ENCODE measurements around the gene TCF4.

Gene TCF4

DNA sequence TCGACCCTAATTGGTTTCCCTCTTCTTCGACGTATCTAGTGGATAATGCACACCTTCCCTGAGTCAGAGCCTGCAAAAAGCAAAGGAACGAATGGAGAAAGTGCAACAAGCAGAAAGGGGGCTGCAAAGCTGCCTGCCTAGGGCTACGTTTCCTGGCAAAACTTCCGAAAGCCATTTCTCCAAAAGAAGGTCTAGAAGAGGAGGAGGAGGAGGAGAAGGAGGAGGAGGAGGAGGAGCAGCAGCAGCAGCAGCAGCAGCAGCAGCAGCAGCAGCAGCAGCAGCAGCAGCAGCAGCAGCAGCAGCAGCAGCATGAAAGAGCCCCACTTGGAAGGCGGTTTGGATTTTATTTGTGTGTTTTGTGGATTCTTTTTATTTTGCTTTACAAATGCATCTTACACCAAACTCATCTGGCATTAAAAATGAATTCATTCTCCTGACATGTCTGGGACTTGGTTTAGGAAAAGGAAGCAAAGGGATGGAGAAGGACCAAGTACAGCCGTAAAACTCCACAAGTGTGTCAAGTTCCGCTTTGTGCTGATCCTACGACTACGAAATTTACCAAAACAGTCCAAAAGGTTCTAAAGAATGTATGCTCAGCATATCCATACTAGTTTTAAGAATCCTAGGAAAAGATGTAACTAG, 2.0 kb downstream of the TCF4 start:
- no peak for DNase-seq (ENCODE audit: low spot score)

DNA sequence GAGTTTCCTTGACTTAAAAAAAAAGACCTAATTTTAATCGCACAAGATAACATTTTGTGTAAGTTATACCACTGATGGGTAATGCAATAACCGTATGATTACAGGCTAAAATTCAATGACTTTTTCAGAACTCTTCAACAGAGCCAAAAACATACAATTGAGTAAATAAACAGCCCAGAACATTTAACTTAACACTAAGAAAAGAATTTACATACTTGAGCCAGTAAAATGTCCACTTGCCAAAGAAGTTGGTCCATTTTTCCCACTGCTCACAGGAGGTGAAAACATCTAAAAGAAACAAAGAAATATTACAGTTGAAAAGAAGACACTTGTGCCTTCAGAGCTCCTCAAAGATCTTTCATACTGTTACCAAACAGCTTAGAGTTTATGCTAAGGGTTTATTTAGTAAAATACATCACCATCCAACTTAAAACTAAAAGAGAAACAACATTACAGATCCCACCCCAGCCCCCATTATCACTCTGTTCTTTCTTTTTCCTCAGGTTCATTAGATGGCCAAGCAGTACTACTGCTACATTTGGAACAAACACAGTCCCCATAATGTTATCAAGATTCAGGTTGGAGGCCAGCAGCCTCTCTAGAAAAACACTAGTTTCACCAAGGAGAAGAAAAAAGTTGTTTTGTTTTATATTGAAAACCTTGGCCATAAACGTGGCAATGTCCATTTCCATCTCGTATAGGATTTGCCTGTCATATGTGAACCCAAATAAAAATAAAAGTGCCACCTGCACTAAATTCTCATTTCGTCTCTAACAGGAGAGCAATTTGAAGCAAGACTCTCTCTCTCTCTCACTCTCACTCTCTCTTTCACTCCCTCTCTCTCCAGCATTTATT, 2.7 kb downstream of the TCF4 start:
- DNase-seq (ENCODE audit: low spot score), result no peak

DNA sequence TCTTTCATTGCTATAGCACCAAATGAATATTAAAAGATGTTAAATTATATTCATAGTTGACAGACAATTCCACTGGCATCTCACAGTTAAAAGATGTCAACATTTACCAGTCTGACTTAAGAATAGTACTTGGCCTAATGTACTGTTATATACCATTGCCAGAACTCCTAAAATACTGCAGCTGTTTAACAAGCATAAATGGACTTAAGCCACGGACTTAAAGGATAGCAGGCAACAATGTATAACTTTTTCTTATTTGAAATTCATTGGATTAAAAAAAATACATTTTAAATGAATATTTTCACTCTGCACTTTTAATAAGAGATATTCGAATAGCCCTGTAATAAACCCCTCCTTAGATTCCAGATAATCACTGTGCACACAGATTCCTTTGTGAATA, 3.8 kb downstream of the TCF4 start:
- no peak for DNase-seq (ENCODE audit: low spot score)

DNA sequence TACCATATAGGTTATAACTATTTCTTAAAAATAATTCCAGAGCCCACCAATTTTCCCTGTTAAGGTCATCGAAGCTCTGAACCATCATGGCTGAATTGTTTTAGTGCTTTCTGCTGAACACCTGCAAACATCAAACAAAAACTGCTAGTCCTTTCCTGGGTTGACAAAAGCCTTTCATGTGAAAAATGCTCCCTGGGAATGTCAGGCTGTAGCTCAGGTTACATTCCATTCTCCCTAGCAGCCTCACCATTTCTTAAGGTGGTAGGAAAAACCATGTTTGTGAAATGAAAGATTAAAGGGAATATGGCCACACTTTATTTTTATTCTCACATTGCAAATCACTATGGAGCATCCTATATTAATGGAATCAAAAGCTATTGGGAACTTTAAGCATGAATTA, 5.7 kb downstream of the TCF4 start:
- DNase-seq (ENCODE audit: low spot score), result no peak

DNA sequence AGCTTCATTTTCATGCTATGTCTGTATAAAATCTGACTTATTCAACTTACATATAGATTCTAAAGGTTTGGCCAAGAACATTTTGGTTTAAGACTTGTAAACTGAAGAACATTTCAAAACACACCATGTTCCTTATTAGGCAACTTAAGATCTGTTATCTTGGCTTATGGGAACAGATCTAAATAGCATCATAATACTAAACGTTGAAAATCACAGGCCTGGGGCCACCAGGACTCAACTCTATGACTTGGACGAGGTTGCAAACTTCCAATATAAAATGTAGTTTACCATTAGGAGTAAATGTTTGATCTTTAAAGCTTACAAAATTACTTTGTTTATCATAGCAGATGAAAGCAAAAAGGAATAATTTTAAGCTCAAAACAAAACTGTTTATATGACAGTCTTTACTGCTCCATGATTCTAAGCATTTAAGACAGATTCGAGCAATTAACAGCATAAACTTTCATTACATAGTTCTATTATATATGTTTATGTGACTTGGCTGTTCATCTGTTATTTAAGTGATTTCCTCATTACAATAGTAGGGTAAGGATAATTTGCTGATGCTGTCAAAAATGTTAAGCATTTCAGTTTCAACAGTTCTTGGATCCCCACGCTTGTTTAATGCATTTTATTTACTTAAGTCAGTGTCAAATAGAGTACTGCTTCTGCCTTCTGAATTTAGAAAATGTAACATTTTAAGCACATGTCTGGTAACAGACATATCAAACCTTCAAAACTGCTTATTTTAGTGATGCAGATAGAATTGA, 8.3 kb downstream of the TCF4 start:
- DNase-seq (ENCODE audit: low spot score), result no peak

DNA sequence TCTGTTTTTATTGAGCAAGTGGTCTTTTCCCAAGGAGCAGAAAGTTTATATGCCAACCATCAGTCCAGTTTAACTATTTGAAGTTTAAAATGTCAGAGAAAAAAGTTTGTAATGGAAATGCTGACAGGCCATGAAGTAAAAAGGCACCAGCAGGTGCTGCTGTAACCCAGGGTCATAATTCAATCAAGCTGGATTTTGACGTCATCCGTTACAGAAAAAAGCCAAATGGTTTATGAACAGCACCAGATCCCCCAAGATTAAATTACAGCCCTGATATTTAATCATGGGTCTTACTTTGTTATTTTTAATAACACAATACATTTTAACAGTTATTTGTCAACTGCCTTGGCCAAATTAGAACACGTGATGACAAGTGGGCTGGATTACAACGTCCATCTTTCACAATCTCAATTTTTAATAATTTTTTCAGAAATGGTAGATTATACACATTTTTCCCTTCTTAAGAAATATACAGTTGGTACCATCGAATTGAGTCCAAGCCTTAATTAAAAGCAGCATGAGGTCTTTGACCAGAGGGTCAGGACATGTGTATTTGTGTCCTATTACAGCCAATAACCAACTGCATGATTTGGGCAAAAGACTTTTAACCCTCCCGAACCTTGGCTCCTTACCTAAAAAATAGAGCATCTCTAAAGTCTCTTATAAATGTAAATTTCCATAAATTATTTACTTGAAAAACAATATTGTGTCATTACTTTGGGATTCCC, 10.0 kb downstream of the TCF4 start:
- DNase-seq (ENCODE audit: low spot score), result no peak

DNA sequence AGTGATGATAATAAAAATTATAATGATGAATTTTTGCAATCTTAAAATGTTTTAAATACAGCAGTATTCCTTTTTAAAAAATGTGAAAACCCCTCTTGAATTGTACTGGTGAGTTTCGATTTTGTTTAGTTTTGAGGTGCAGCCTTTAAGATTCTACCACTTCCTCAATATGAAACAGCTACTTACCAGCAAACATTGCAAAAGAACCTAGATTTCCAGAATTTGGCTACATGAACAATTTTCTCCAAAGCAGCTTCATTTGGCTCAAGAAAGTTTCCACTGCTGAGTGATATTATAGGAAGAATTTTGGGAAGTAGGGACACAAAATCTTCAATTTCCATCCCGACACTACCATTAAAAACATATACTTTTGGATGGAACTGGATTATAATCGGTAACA, 12.0 kb downstream of the TCF4 start:
- no peak for DNase-seq (ENCODE audit: low spot score)

DNA sequence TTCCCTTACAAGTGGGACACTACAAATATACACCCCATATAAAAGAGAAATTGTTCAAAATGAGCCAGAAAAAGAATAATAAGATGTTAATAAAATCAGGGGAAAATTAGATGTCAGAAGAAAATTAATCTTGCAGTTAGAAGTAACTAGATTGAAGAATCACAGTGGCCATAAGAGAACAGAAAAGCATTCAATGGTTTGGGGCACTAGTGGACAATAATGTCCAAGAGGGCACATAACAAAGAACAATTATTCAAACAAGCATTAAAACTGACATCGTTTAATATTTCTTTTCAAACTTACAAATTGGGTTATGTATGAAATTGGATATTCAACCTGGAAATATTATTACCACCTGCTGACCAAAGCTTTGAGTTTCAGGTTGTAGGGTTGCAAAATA, 12.9 kb downstream of the TCF4 start:
- no peak for DNase-seq (ENCODE audit: low spot score)

DNA sequence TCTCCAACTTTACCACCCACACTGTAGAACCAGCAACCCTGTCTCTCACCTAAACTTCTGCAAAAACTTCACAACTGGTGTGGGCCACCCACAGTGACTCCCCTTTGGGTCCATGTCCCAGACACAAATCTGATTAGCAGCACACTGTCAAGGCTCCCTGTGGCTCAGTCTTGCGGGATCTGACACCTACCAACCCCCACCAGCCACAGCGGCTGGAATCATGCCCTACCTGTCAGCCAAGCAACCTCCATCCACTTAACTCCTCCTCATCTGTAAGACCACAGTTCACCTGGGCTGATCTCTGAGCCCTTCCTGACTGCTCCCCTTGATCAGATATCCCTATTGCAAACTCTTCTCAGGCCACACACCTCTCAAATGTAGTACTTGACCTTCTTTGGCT, 14.6 kb downstream of the TCF4 start:
- no peak for DNase-seq (ENCODE audit: low spot score)

DNA sequence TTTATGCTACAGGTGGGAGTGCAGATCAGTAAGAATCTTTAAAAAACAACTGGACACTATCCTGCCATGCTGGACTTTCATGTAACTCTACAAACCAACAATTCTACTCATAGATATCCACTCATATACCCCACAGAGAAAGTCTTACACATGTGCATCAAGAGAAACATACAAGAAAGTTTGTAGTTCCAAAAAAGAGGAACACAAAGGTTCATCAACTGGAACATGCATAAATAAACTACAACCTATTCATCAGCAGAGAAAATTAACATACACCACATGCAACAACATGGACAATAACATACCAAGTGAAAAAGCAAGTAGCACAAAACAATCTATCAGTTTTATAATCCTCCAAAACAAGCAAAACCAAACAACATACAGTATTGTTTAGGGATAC, 17.0 kb downstream of the TCF4 start:
- no peak for DNase-seq (ENCODE audit: low spot score)

DNA sequence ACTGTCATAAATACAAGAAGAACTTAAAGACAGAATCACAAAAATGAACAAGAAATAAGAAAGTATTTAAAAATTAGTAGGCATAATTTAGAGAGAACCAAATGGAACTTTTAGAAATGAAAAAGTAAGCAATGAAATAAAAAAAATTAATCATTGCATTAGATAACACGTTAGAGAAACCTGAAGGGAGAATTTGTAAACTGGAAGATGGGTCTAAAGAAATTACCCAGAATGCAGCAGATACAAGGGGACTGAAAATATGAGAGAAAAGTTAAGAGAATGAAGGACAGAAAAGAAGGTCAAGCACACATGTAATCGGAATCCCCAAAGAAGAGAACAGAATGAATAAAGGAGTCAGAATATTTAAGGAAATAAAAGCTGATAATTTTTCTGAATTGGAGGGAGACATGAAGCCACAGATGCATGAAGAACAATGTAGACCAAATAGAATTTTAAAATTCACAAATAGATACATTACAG, 21.5 kb downstream of the TCF4 start:
- no peak for DNase-seq (ENCODE audit: low spot score)

DNA sequence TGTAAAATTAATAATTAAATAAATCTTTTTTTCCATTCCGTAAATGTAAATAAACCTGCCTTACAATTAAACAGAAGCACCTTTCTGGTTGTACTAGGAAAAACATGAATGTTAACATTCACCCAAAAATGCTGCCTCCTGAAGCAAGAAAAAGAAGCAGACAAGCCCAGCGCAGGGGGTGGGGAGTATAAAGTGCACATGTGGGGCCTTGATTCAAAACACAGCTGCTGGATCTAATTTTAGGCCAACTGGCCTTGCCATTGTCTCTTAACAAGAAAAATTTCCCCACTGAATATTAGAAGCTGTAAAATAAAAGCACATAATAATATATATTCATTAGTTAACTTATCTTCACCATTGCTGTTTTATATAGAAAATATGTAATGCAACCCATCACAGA, 28.3 kb downstream of the TCF4 start:
- DNase-seq (ENCODE audit: low spot score), result no peak

DNA sequence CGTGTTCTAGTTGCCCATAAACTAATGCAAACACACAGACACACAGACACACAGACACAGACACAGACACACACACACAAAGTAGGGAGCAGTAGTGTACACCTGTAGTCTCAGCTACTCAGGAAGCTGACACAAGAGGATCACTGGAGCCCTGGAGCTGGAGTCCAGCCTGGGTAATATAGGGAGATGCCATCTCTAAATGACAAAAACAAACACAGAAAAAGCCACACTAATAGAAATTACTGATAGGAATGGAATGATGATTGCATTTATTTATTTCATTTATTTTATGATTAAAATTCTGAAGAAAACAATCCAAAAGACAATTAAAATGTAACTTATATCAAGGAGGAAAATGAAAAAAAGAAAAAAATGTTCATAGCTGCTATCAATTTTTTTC, 30.8 kb downstream of the TCF4 start:
- no peak for DNase-seq (ENCODE audit: low spot score)

DNA sequence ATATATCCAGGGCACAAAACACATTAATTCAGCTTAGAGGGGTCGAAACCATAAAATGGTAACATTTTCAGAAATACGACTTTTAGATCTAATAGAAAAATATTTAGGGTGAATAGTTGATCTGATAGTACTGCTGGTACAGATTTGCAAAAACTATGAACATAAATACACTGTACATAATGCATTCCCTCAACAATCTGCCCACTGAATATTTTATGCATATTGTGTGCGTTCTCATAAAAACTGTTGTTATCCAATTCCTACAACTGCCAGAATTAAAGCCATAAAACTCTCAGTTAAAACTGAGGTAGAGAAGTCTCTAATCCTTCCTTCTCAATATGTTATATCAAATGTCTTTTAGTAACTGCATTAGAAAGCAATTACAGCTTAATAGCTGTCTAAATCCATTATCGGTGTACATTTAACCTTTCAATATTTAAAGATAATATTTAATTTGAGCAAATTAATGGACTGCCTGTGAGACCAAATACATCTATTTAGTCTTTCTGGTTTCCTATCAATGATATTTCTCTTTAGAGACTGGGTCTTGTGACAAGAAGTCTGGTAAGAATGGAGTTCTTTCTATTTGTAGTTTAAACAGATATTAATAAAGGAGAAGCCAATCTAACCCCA, 32.5 kb downstream of the TCF4 start:
- DNase-seq (ENCODE audit: low spot score), result no peak

DNA sequence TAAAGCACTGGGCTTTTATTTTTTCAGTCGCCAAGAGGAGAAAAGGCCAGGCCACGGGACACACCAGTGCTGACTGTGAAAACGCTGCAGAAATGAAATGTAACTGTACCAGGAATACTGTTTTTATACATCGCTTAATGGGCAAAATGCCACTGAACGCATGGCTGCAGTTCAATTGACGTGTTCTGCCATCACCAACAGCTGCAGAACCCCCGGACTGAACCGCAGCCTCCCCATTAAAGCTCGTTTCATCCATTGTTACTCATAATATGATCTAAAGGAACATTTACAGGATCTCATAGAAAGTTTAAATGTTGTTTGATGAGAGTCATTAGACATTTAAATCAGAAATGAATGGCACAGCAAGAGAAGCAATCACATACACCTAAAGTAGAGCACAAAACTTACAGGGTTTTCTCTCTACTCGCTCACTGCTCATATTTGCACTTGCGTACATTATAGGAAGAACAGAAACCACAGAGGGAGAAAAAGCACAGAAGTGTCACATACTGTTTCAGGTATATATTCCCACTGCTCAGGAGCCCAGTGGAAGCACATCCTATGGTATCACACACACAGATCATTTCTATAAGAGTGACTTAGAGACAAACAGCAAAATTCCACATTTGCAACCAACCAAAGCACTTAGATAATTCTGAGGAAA, 35.3 kb downstream of the TCF4 start:
- DNase-seq (ENCODE audit: low spot score), result no peak

DNA sequence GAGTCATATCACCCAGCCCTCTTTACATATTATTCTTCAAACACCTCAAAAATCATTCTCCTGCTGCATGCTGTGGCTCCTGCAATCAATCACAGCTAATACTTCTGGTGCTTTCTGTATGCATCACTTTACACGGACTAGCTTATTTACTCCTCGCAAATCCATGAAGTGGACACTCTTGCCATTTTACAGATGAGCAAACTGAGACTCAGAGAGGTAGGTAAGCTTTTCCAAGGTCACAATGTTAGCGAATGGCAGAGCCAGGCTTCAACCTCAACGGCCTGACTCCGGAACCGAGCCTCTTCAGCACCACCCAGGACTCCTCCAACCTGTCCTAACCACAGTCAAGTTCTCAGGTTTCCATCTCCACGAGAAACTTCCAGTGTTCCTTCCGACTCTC, 36.8 kb downstream of the TCF4 start:
- DNase-seq (ENCODE audit: low spot score), result no peak

DNA sequence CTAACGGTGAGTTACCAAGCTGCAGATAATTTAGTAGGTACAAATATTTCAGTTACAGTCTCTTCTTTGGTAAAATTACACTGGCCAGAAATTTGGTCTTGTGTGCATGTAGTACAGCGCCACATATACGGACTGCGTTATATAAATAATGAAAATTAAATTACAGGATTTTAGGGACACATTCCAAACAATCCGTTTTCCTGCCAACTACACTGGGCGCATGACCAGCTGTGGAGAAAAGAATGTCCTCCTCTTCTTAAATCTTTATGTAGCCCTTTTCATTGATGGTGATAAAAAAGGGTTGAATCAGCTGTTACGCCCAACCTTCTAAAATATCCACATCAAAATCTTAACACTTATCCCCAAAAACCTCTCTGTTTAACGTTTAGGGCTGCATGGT, 37.5 kb downstream of the TCF4 start:
- no peak for DNase-seq (ENCODE audit: low spot score)

DNA sequence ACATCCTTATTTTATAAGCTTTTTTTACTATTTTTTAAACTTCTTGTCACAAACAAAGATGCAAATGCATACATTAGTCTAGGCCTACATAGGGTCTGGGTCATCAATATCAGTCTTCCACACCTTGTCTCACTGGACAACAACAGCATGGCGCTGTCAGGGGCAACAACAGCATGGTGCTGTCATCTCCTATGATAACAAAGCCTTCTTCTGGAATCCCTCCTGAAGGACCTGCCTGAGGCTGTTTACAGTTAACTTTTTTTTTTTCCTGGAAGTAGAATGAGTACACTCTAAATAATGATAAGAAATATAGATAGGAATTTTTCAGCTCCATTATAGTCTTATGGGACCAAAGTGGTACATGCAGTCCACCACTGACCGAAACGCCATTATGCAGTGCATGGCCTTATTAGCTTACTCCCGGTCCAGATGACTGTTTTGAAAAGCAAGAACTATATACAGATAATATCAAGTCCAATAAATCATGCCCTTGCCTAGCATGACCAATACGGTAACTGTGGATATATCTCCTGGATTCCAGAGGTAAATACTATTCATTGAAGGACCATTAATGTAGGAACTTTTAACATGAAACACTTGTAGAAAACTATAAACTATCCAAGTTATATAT, 38.4 kb downstream of the TCF4 start:
- no peak for DNase-seq (ENCODE audit: low spot score)

DNA sequence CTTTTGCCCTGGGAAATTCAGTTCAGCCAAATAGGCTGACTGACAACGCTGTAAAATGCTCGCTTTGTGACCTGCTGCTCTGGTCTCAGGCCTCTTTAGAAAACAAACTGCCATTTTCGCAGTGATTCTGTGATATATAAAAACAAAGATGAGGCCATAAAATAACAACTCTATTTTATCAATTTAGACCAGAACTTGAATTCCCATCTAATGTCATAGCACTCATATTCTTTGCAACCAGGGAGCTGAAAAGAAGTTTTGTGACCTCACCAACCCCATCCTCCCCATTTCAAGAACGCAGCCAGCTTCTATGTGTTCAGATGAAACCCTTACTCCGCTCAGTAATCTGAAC, 40.3 kb downstream of the TCF4 start:
- DNase-seq (ENCODE audit: low spot score), result no peak

DNA sequence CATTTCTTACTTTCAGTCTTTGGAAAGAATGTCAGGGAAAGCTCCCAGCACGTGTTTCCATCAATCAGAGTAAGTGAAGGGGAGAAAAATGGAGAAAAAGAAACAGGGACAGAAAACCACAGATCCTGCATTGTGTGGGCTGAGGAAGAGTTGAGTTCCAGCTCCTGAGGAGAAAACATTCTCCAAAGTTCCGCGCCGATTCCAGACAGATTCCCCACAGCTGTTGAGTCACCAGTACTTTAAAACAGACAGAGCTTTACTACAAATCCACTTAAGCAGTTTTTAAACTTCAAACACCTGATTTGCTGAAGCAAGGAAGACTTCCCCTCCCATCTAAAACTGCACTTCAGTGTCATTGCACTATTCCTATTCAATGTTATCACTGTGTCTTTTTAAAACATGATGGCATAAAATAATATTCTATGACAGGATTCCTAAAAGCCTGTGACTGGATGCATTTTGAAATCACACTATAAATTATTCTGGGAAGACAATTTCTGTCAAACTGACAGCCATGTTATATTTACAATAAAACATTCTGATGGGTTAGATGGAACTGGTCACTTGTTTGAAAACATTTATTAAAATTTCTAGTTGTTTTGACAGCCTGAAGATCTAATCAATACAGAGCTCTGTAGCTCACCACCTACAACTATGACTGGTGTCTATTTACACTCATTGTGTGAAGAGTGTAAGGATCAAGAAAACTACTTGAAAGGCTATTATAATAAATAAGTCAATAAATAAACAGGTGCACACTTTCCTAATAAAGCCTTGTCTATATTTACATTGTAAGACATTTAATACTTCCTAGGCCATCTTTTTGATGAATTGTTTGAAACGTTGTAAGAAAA, 40.9 kb downstream of the TCF4 start:
- no peak for DNase-seq (ENCODE audit: low spot score)
